ENCODE measurements around the gene DIO2. TPM values are rescaled to one million over a fixed set of nuclear protein-coding genes. Genes with fewer than 3 reads are reported as not detected.

Gene DIO2
- total RNA-seq, 1 donor from 2014 or later, result 3.5 TPM

DNA sequence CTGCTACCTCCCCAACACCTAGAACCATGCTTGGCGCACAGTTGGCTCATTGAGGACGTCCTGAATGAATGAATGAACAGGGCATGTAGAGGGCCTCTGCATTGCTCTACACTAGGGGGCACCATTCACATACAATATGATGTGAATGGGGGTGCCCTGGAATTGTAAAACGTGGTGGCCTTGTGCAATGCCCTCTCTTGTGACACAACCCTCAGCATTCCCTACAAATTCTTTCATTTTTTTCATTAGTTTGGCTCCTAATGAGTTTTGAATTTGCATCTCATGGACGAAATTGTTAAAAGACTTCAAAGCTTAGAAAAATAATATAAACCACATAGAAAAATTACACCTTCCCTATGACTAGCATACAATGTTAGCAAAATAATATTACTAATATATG is 2.3 kb upstream of the DIO2 start:
- TF ChIP-seq, protein P1, sequence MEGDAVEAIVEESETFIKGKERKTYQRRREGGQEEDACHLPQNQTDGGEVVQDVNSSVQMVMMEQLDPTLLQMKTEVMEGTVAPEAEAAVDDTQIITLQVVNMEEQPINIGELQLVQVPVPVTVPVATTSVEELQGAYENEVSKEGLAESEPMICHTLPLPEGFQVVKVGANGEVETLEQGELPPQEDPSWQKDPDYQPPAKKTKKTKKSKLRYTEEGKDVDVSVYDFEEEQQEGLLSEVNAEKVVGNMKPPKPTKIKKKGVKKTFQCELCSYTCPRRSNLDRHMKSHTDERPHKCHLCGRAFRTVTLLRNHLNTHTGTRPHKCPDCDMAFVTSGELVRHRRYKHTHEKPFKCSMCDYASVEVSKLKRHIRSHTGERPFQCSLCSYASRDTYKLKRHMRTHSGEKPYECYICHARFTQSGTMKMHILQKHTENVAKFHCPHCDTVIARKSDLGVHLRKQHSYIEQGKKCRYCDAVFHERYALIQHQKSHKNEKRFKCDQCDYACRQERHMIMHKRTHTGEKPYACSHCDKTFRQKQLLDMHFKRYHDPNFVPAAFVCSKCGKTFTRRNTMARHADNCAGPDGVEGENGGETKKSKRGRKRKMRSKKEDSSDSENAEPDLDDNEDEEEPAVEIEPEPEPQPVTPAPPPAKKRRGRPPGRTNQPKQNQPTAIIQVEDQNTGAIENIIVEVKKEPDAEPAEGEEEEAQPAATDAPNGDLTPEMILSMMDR (conservative IDR thresholded peaks at IDR 0.05), result peak; percentile 51
- H3K27me3 Mint-ChIP-seq, result peaks cover 11% of the 10 kb centered on the region
- no peaks in the 10 kb centered on the region for H3K9me3 Mint-ChIP-seq
- H3K4me3 Mint-ChIP-seq, result no peak overlapping the region
- DNase-seq (ENCODE audit: extremely low spot score, unreplicated experiment), result no peak
- H3K36me3 Mint-ChIP-seq, result no peaks in the 10 kb centered on the region
- no peak overlapping the region for H3K27ac Mint-ChIP-seq
- peaks cover 13% of the 10 kb centered on the region for H3K4me1 Mint-ChIP-seq (ENCODE audit: unreplicated experiment)

DNA sequence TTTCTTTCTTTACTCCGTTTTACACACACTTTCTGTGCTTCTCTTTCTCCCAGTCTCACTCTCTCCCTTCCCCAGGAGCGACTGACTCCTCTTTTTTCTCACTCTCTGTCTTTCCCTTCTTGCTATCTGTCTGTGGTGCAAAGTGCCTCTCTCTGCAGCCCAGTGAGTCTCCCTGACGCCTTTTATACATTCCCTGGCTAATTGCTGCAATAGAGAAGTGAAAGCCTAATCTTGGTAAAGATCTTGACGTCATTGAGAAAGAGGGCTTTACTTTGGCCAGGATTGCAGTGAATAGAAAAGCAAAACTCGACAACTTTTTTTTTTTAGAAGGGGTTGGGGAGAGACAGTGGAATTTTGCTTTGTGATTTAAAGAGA is 706 bp upstream of the DIO2 start:
- TF ChIP-seq, protein P1 (conservative IDR thresholded peaks at IDR 0.05), result no peak
- Mint-ChIP-seq H3K9me3 (no peaks in the 10 kb centered on the region), H3K36me3 (no peaks in the 10 kb centered on the region), H3K4me3 (peak overlapping the region; percentile 85), H3K4me1 (ENCODE audit: unreplicated experiment) (peaks cover 13% of the 10 kb centered on the region), H3K27me3 (peaks cover 11% of the 10 kb centered on the region), H3K27ac (peak overlapping the region; percentile 59)
- no peak for DNase-seq (ENCODE audit: extremely low spot score, unreplicated experiment)

DNA sequence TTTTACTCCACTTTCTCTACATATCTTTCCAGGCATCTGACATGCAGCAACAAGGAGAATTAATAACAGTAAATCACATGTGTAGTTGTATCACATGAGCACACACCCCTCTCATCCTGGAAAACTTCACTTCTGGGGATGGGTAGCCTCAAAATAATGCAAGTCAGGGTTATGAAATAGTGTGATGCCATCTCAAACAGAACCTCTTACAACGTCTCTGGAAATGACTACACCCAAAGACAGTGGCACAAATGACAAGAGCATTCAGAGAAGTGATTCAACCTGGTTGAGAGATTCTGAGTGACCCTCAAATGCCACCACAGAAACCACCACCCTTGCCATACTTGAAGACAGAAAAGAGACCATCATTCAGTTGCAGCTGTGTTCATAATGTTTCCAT is 2.8 kb downstream of the DIO2 start:
- DNase-seq (ENCODE audit: extremely low spot score, unreplicated experiment), result no peak
- Mint-ChIP-seq H3K4me1 (ENCODE audit: unreplicated experiment) (peaks cover 8% of the 10 kb centered on the region), H3K27ac (no peak overlapping the region), H3K27me3 (peaks cover 11% of the 10 kb centered on the region), H3K4me3 (no peak overlapping the region), H3K36me3 (no peaks in the 10 kb centered on the region), H3K9me3 (no peaks in the 10 kb centered on the region)
- TF ChIP-seq, protein P1 (conservative IDR thresholded peaks at IDR 0.05), result no peak

DNA sequence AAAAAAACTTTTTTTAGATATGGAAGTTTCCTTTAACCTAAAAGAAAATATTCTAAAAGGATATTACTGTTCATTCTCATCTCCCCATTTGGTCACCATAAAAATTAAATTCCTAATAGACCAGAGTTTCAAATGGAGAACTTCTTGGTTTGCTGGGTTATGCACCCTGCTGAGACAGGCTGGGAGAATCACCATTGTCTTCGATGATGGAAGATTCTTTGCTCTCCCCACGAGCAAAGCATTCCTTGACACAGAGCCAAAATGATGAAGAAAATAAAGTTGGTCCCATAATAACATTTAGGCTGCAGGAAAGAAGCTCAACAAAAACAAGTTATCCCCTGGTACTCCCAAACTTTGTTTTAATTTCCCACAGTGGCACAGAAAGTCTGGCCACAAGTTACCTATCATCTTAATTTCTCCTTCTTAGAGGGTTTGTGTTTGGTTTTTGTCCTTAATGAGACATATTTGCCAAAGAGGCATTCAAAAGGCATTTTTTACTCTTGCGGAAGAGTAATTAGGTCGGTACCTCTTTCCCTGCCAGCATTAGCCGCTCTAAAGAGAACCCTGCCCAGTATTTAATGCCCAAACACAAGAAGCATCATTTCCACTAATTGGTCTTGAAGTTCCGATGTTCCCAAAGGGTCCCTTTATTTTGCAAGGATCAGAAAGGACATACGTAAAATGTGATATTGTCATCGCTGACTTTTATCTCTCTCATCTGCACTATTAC is 4.8 kb downstream of the DIO2 start:
- no peak for DNase-seq (ENCODE audit: extremely low spot score, unreplicated experiment)
- TF ChIP-seq, protein P1 (conservative IDR thresholded peaks at IDR 0.05), result no peak
- peaks cover 7% of the 10 kb centered on the region for H3K27me3 Mint-ChIP-seq
- H3K36me3 Mint-ChIP-seq, result no peaks in the 10 kb centered on the region
- H3K9me3 Mint-ChIP-seq, result no peaks in the 10 kb centered on the region
- no peaks in the 10 kb centered on the region for H3K4me1 Mint-ChIP-seq (ENCODE audit: unreplicated experiment)
- no peak overlapping the region for H3K27ac Mint-ChIP-seq
- H3K4me3 Mint-ChIP-seq, result no peak overlapping the region

DNA sequence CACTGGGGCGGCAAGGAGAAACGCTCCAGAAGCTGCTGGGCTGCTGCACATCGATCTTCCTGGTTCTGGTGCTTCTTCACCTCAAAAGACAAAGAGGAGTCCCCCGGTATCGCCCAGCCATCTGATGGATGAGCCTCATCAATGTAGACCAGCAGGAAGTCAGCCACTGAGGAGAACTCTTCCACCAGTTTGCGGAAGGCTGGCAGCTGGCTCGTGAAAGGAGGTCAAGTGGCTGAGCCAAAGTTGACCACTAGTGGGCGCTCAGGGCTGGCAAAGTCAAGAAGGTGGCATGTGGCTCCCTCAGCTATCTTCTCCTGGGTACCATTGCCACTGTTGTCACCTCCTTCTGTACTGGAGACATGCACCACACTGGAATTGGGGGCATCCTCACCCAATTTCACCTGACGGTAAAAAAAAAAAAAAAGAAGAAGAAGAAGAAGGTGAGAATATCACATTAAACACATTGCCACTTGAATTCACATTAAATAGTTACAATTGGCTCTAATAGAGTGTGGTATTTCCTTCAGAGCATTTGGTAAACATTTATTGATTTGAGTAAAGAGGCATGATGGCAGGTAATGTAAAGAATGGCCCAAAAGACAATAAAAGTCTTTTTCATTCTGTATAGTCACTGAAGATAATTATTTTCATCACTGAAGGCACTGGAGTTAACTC is 8.3 kb downstream of the DIO2 start:
- no peak for DNase-seq (ENCODE audit: extremely low spot score, unreplicated experiment)
- H3K27ac Mint-ChIP-seq, result no peak overlapping the region
- H3K9me3 Mint-ChIP-seq, result no peaks in the 10 kb centered on the region
- H3K36me3 Mint-ChIP-seq, result no peaks in the 10 kb centered on the region
- H3K27me3 Mint-ChIP-seq, result no peaks in the 10 kb centered on the region
- TF ChIP-seq, protein P1 (conservative IDR thresholded peaks at IDR 0.05), result peak; percentile 56
- no peak overlapping the region for H3K4me3 Mint-ChIP-seq
- H3K4me1 Mint-ChIP-seq (ENCODE audit: unreplicated experiment), result no peaks in the 10 kb centered on the region
